Fibroblast of mammary gland (primary cell): ENCODE measurements around the gene TSPAN31.

Source experiments
- DNase-seq: peaks from one replicate; pipeline ENCODE4 v3.0.0-alpha.2; 2010; ENCODE audit warnings: low read depth
- H3K4me3 ChIP-seq: 2 replicates; pipeline ENCODE4 v1.5.1; 2011; ENCODE audit warnings: low read depth, mild to moderate bottlenecking, low read length, moderate library complexity; ENCODE audit not compliant: control insufficient read depth
- CTCF ChIP-seq: conservative IDR thresholded peaks from 2 replicates; pipeline ENCODE4 v1.5.1; 2011; ENCODE audit warnings: low read depth, low read length, inconsistent platforms; ENCODE audit not compliant: control insufficient read depth, insufficient read depth

TSPAN31 gene

GRCh38 chr12:57726884-57727757, 17.7 kb upstream of the TSPAN31 start:
- DNase-seq, result peak; percentile 44
- TF ChIP-seq CTCF, result peak; percentile 19
- peak overlapping the region; percentile 89 for H3K4me3 ChIP-seq

- H3K4me3 ChIP-seq, result no peak overlapping the region
- no peak for DNase-seq
Observed at GRCh38 chr12:57727758-57728395, 17.0 kb upstream of the TSPAN31 start.

DNA sequence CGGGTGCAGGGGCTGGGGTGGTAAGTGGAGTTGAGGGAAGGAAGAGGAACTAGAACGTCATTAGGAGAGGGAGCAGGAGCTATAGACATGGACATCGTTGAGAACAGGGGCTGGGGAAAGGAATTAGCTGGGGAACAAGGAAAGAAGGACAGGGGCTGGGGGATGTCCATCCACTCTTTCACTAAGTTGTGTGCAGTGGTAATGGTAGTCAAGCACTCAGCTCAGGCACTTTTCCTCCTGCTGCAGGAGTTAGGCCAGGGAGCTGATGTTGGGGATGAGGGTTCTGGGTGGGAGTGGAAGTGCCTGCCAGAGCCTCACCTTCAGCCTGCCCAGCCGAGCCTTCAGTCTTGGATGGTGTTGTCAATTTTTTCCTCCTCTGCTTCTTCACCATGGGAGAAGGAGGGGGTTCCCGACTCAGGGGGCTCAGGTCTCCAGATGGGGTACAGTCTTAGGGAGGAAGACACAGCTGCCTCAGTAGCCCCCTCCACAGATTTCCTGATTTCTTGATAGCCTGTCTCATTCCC, 15.5 kb upstream of the TSPAN31 start:
- no peak for TF ChIP-seq CTCF
- no peak overlapping the region for H3K4me3 ChIP-seq
- DNase-seq, result no peak

More at GRCh38 chr12:57727758-57728395, 17.0 kb upstream of the TSPAN31 start:
- TF ChIP-seq CTCF, result no peak

- no peak for DNase-seq
- no peak for TF ChIP-seq CTCF
- no peak overlapping the region for H3K4me3 ChIP-seq
Observed at GRCh38 chr12:57730336-57731067, 14.3 kb upstream of the TSPAN31 start.

DNA sequence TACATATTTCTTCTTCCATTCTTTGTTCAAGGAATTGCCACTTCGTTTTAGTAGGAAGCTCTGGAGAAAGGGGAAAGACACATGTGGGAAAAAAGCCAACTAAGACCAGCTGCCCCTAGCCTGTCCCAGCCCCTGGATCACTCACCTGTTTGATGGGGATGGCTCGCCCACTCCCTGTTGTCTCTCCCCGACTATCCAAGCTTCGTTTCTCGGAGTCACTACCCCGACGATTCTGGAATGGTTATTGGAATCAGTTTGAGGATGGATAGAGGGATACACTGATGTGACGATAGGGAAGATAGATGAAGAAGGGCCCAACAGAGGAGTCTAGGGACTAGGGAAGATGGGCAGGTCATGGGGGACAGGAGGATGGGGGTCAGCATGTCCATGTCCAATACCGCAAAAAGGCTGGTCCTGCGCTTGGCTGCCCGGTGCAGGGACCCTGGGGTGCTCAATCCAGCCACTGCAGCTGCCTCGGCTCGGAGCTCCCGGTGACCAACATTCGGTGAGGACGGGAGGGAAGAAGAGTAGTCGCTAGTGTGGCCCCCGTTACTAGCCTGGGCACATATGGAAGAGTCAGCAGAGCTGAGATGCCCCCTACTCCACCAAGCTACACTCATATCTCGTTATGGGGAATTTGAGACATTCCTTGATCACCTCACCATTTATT, 13.3 kb upstream of the TSPAN31 start:
- TF ChIP-seq CTCF, result no peak
- no peak overlapping the region for H3K4me3 ChIP-seq
- DNase-seq, result no peak

- no peak for DNase-seq
- TF ChIP-seq CTCF, result no peak
- H3K4me3 ChIP-seq, result no peak overlapping the region
Observed at GRCh38 chr12:57732270-57732669, 12.6 kb upstream of the TSPAN31 start.
